ENCODE measurements around the gene DCPS.
A peak's percentile ranks its signal among the peaks of the same experiment; 100 is the strongest.
"Not testable (repeated sequence)": the region's sequence is repeated elsewhere in the genome, so short reads cannot be mapped to it uniquely, and the experiment has no call there.

The DCPS gene

GRCh38 chr11:126346946-126347345 lies 43.1 kb downstream of the DCPS start:
- DNase-seq, result not testable (repeated sequence)

- no peak for DNase-seq
Observed at GRCh38 chr11:126347751-126348668, 44.1 kb downstream of the DCPS start.

- no peak for DNase-seq
Observed at GRCh38 chr11:126348806-126349582, 45.1 kb downstream of the DCPS start.

- DNase-seq, result no peak
Observed at GRCh38 chr11:126350836-126351235, 47.0 kb downstream of the DCPS start.

GRCh38 chr11:126352163-126352562 lies 48.3 kb downstream of the DCPS start:
- DNase-seq, result no peak

GRCh38 chr11:126352934-126353801 lies 49.3 kb downstream of the DCPS start:
- no peak for DNase-seq

GRCh38 chr11:126354631-126355323 lies 50.9 kb downstream of the DCPS start:
- DNase-seq, result no peak

- DNase-seq, result peak; percentile 17
Observed at GRCh38 chr11:126355324-126355925, 51.6 kb downstream of the DCPS start, which contains the start of gene ST3GAL4. ST3GAL4 (plus strand) TSS chr11:126355686; CDS start chr11:126406156, 50,470 bp downstream.

GRCh38 chr11:126355926-126356897 lies 52.4 kb downstream of the DCPS start:
- no peak for DNase-seq

GRCh38 chr11:126357055-126357962 lies 53.4 kb downstream of the DCPS start:
- no peak for DNase-seq

- DNase-seq, result no peak
Observed at GRCh38 chr11:126357969-126358762, 54.3 kb downstream of the DCPS start.

- DNase-seq, result no peak
Observed at GRCh38 chr11:126358763-126359160, 54.9 kb downstream of the DCPS start.

GRCh38 chr11:126359431-126360048 lies 55.7 kb downstream of the DCPS start:
- no peak for DNase-seq

GRCh38 chr11:126360049-126360446 lies 56.2 kb downstream of the DCPS start:
- DNase-seq, result no peak

- DNase-seq, result no peak
Observed at GRCh38 chr11:126361400-126361799, 57.5 kb downstream of the DCPS start.

- DNase-seq, result no peak
Observed at GRCh38 chr11:126362879-126363655, 59.2 kb downstream of the DCPS start.

- no peak for DNase-seq
Observed at GRCh38 chr11:126363706-126364248, 59.9 kb downstream of the DCPS start.

All from NCI-H1048 (cell line).